HG02884 (cell line): ENCODE measurements around the gene PADI6.
"Not testable (repeated sequence)": the region's sequence is repeated elsewhere in the genome, so short reads cannot be mapped to it uniquely, and the experiment has no call there.

ENCODE experiments used
- ATAC-seq: cut with Tn5 transposase; IDR thresholded peaks from one replicate; pipeline ENCODE4 v1.9.1; 2021; ENCODE audit warnings: mild to moderate bottlenecking, moderate library complexity; ENCODE audit not compliant: unreplicated experiment

Gene PADI6

DNA sequence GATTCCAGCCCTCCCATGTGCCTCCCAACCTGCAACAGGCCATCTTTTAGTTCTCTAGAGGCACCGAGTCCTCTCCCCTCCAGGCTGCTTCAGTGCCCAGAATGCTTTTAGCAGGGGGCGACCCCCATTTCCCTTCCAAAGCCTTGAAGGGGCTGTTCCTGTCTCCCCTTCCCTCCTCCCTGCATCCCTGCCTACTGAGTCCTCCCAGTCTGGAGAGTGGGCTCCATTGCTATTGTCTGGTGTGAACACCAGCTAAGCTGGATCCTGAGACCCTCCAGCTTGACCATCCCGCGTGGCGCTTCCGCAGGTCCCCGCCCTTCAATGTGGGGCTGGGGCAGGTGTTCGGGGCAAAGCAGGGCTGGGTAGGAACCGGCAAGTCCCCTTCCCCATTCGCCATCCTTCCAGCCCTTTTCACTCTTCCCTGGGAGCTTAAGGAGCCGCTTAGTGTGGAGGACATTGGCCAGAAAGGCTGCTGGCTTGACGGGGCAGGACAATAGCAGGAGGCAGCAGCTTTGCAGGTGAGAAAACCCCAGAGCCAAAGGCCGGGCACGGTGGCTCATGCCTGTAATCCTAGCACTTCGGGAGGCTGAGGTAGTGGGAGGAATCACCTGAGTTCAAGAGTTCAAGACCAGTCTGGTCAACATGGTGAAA, 32.2 kb downstream of the PADI6 start:
- ATAC-seq: no peak

DNA sequence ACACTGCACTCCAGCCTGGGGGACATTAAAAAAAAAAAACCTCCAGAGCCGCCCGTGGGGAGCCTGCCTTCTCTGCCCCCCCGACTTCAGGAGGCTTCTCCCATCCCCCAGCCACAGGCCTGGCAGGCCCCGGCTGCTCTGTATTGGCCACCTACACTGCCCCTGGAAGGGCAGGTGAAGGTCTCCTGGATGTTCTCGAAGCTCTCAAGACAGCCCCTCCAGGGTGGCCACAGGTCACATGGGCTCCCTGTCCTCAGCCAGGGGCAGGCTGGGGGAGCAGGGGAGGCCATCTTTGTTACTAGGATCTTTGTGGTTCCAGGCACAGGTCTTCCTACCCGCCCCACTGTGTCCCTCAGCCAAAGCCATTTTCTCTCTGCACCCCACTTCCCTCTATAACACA, 32.8 kb downstream of the PADI6 start:
- ATAC-seq: no peak

DNA sequence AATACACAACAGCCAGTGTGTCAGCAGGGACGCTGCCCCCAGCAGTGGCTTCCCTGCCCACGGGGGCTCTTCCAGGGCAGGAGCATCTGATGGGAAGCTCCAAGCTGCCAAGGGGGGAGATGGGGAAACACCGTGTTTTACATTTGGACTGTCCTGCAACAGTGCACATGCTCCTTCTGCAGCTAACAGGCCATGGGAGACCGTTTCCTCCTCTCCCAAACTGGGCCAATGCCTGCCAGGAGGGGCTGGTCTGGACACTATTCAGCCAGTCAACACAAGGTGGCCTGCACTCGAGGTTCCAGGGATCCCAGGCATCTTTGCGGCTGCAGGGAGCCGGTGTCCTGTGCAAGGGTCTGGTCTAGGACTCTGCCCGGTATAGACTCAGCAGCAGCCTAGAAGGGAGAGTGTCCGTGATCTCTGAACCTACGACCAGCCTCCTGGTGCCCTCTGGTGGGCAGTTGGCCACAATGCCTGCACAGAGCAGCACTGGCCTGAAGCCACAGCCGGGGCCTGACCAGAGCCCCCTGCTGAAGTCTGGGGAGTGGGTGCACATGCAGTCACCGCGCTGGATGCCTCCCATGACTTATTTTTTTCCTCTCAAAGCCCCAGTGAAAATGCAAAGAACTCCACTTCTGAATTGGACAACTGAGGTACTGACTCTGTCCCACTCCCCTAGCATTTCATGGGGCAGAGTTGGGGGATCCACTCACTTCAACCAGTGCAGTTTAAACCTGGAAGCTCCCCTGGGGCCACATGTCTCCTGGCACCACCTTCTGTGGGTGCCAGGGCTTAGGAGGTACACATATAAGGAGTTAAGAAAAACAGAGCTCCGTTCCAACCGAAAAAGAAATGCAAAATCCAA, 34.1 kb downstream of the PADI6 start:
- ATAC-seq: no peak

DNA sequence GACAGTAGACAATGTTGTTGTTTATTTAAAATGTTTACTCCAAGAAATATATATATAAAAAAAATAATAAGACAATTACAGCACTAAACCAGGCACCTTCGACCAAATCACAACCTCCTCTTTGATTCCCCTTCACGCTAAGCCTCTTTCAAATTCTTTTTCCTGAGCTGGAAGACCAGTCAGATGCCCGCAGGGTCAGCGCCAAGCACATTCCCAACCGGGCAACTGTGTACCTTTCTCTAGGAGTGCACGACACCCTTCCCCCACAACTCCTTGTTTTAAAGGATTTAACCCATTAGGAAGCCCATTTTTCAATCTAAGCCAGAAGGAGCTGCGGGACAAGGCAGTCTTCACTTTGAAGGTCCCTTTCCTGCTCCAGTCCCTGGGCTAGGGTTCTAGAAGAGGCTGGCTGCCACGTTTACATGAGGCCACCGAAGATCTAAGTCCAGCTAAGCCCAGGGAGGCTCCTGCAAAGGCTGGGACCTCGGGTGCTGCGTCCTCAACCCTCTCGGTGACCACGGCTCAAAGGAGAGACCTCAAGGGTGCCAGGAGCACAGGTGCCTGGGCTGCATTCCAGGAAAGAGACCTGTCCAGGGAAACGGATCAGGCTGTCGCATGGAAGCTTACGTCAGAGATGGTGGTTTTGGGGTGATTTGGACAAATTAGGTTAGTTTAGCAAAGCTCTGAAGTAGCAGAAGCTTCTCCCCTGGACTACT, 34.9 kb downstream of the PADI6 start:
- not testable (repeated sequence) for ATAC-seq

DNA sequence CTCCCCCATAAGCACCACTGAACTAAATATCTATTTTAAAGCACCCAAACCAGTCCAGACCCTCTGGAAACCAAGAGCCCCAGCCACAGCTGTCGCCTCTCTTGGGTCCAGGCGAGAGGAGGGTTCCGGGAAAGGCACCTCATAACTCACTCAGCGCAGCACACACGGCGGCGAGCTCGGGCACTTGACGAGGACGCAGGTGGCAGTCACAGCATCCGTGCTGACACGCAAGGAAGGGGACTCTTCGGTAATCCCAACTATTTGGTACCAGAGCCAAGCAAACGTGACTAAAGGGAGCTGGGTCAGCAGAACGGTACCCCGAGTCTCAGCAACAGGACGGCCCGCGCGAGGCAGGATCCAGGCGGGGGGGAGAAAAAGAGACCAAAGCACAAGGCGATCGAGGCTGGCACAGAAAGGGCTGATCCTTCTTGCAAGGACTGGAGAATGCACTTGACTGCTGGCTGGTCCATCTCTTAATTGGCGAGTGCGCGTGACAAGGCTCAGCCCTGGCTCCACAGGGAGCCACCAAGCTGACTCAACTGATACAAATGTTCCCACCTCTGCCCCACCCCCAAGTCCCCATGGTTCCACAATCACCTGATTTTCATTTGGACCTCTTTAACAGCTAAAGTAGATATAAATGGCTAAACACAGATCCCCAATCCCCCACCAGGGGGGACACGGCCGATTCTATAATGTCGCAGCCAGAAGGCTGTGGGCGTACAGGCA, 36.0 kb downstream of the PADI6 start:
- not testable (repeated sequence) for ATAC-seq

DNA sequence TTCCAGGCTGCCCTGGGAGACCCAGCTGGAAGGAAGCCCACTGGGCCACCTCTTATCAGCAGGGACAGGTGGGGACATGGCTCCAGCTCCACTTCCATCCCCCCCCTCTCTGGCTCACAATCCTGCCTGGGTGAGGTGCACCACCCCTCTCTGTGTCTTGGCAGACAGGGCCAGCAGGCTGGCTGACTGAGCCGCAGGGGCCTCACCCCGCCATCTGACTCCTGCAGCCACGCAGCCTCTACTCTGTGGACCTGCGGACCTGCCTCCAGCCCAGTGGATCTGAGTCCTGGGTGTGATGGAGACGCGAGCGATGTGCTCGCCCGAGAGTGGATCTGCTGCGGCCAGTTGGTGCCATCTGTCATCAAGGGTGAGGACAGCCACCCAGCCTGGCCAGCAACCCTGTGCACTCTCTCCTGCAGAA, 37.4 kb downstream of the PADI6 start:
- ATAC-seq: no peak

DNA sequence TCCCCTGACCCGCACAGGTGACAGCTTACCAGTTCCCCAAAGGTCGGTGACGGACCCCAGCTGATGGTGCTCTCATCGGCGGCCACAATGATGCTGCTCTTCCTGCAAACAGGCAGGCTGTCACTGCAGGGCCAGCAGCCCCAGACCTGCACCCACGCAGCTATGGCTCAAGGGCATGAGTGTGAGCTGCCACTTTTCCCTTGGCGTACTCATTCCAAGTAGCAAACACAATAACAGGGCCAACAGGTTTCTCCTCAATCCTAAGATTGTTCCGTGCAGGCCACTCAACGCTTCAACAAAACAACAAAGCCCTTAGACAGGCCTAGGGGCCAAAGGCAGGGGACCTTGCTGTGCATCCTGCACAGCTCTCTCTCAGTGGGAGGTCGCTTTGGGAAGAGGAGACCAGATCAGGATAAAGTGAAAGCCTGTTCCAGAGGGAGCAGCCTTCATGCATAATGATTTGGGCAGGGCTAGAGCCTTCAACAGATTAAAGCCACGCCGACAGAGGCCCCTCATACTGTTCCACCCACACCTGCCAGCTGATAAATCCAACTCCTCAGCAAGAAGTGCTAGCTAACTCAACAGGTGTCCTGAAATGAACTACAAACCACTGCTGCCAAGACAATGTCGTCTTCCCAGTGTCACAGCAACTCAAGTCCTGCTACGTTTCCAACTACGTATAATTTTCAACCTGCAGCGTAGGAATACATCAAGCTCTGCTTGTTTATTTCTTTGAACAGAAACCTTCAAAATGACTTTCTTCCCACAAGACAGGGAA, 40.3 kb downstream of the PADI6 start:
- no peak for ATAC-seq

DNA sequence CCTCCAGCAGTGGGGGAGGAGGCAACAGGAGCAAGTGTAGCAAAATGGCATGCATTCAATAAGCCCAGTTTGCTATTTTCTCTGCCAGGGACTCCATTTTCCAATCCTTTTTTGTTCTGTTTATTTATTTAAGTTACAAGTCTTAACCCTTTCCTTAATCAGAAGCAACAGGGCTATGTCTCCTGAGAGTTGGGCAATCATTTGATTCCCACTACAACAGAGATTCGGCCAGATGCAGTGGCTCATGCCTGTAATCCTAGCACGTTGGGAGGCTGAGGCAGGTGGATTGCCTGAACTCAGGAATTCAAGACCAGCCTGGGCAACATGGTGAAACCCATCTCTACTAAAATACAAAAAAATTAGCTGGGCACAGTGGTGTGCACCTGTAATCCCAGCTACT, 42.0 kb downstream of the PADI6 start:
- ATAC-seq: no peak

DNA sequence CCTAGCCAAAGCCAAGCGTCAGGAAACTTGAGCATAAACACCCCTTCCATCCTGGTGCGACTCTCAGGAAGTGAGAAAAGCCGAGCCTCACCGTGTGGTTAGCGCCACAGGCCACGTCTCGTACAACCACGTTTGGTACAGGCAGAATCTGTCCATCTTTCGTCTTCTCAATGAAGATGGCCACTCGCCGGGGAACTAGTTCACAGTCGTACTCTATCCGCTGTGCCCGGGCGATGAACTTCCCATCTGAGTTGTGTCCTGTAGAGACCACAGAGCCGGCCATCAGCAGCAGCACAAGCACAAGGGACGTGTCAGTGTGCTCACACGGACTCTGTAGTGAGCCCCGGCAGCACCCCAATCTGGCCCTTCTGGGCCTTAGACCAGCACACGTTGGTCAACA, 44.4 kb downstream of the PADI6 start:
- no peak for ATAC-seq

DNA sequence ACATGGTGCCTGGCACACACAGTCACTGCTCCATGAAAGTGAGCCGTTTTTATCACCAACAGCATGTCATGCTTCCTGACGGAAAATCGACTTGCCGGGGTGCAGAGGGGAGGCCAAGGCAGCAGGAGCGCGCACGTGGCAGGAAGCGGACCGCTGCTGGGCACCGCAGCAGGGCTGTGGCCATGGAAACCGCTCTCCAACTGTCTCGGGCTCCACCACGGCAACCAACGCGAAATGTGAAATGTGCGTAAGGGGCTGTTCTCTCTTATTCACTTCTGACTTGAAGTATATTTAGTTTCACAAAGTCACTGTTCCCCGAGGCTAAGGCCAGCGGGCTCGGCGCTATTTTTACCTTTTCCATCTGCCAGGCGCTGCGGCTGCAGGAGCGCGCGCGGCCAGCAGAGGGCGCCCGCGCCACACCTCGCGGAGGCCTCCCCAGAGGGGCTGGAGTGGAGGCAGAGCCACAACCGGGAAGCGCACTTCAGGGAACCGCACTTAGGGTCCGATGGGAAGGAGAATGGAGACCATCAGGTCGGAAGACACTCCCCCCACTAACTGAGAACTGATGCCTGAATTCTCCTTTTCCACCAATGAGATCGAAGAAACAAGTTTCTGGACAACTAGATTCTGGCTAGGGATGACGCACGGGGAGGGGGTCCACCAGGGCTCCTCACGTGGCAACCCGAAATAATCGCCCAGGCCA, 47.8 kb downstream of the PADI6 start:
- ATAC-seq: no peak

DNA sequence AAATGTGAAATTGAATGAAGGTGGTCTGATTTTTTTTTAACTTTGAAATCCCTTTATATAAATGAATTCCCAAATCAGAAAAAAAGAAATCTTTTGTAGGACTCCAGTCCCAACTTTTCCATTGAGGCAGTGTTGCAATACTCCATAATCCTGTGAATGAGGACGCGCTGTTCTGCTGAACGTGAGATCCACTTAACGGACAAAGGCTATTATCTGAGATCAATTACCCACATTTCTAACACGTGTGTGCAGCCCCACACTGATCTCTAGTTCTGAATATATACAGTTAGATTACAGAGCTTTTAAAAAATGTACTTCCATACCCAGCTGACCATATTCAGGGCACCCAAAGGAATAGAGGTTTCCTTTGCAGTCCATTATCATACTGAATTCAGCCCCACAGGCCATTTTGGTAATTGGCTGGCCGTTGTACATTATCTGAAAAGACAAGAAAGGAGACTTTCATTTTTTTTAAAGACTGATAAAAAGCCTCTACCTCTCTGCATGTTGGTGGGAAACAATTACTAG, 48.5 kb downstream of the PADI6 start:
- no peak for ATAC-seq

DNA sequence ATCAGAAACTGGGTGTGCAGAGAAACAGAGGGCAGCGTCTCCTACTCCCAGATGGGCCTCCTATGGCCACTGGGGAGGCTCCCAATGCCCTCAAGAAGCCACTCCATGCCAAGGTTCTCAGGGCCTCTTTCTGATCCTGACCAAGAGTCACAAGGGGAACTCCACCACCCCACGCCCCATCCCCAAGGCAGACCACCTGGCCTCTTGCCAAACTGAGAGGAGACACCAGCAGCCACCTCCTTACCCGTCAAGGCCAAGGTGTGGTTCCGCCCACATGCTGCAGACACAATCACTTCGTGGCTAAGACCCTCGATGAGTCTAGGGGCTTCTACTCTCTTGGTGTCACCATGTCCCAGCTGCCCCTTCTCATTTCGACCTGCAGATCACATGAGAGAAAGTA, 50.5 kb downstream of the PADI6 start:
- no peak for ATAC-seq

DNA sequence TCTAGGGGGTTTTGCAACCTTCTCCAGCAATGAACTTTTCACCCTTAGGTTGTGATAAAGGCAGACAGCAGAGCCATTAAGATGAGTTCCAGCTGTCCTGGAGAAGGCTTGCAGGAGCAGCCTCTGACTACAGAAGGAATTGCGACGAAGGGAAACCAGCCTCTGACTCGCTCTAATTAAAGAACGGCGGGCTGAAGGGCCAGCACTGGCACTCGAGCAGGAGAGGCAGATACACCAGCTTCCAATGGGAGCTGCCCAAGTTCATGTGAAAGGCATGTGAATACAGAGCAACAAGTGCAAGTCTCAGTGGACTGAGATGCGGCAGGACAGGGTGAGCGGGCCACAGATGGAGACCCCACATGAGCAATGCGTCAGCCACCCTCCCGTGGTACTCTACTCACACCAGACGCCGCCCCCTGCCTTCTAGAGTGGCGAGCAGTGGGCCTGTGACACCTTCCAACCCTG, 51.8 kb downstream of the PADI6 start:
- no peak for ATAC-seq

DNA sequence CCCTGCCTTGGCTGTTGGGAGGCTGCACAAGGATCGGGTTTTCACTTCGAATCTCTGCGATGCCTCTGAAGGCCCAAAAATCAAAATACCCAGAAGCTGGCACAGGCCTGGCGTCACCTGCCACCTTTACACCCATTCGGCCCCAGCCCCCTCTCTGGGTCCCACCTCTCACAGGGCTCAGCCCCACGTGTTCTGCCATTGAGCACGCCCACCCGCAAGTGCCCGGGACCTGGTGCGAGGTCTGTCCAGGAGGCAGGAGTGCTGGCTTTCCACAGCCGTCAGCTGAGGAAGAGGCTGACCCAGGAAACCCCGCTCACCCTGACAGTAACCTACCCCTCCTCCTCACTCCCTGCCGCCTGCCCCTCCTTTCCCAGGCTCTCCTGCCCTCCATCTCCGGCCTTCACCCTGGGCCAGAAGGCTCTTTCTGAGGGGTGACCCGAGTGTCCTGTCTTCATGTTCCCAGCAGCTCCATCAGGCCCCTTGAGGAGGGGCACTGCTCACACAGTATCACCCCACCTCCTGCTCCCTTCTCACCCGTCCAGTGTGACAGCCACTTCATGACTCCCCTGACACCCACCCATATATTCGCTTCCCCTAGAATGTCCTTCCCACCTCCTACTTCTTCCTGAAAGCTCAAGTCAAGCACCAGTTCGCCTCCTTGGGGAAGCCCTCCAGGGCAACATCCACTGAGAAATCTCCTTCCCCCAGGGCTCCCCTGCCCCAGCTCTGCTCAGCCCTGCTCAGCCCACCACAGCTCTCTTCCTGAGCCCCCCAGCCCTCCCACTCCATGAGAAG, 54.0 kb downstream of the PADI6 start:
- ATAC-seq: no peak

DNA sequence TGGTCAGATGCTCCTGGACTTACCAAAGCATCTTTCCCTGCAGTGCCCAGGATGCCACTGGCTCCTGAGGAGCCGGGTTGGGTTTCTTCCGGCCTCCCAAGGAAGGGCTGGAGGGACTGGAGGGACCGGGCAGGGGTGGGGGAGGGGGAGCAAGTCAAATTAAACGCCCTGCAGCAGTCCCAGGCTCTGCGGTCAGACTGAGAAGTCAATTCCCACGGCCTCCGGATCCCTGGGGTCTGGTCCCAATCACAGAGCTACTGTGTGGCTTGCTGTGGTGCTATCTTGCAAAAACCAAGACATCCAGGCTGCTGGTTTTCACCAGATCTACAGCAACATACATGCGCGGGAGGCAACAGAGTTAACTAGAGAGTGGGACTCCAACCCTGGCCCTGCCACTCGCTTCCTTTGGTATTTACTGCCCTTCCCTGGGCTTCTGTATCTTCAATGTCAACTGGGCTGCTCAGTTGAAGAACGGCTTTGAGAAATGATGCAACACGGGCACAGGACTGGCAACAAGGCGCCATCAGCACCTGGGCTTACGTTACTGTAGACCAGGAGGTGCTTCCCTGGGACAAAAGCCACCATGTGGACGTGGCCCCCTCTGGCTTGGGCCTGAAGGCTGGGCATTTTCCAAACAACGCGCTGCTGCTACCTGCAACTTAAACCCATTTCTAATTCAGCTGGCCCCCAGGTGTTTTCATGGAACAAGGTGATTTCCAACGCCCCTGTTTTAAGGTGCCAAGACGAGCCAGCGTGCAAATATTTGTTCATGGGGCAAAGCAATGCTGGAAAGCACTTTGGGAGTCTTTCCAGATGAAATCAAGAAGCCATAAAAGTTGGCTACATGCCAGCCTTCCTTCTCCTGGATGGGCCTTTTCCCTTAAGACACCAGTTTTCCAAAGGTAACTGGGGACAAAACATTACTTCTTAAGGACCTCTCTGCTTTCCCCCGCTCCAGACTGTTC, 56.0 kb downstream of the PADI6 start:
- no peak for ATAC-seq

DNA sequence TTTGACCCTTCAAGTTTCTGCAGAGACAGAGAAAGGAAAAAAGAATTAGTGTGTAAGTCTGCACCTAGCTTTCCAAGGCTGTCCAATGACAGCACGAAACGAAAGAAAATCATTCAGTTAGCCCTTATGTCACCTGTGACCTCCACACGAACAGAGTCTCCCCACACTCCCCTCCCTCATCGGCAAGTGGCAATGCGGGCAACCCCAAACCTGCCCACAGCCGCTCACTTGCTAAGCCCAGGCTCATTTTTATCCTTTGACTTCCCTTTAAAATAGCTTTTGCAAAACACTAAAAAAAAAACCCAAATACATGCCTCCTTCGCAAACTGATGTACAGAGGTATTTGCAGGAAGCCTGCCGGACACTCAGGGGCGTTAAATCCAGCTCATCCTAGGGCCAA, 57.2 kb downstream of the PADI6 start:
- ATAC-seq: no peak

DNA sequence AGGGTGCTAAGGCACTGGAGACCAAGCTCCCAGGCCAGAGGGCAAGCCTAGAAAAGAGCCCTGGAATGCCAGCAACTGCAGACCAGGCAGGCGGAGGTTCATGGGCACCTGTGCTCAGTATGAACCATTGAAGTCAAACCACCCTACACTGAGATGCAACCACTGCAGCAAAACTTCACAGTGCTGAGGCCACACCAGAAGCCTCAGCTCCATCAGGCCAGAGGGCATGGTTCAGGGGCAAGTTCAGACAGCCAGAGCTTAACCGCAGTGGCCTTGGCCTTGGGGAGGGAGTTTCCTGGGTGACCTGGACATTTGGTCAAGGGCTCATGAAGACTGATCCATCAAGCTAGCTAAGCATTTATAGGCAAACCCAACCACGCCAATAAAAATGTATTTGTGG, 60.4 kb downstream of the PADI6 start:
- no peak for ATAC-seq
